ENCODE measurements around the gene CLDN6. TPM values are rescaled to one million over a fixed set of nuclear protein-coding genes. Genes with fewer than 3 reads are reported as not detected.

CLDN6 gene
- total RNA-seq, 1 experiment from 2014 or later = not detected

GRCh38 chr16:3030222-3031212 is 12.5 kb upstream of the CLDN6 start:
- DNase-seq (ENCODE audit: unreplicated experiment) = no peak
- no peak overlapping the region for H3K4me3 Mint-ChIP-seq (ENCODE audit: unreplicated experiment)
- ChIA-PET POLR2A (interaction anchor here (1.2 to 2.2 kb wide), 7 partner anchors 10 to 99 kb away, joined by 4 to 26 read pairs (median 6); partner anchors contain the start of genes PAQR4 and TNFRSF12A), CTCF (interaction anchor here (0.6 to 8.3 kb wide), 18 partner anchors 9 to 158 kb away, joined by 3 to 121 read pairs (median 6); partner anchors contain the start of genes HCFC1R1 and TNFRSF12A)
- no peak for TF ChIP-seq CTCF (IDR thresholded peaks at IDR 0.05; ENCODE audit: unreplicated experiment)
- H3K27me3 Mint-ChIP-seq (ENCODE audit: insufficient read depth, unreplicated experiment) = peaks cover 35% of the 10 kb centered on the region
- H3K9me3 Mint-ChIP-seq (ENCODE audit: unreplicated experiment) = no peaks in the 10 kb centered on the region
- intact Hi-C loops (cut with micrococcal nuclease) = no loop called here
- H3K27ac Mint-ChIP-seq (ENCODE audit: low read depth, unreplicated experiment) = no peak overlapping the region
- H3K4me1 Mint-ChIP-seq (ENCODE audit: insufficient read depth, unreplicated experiment) = no peaks in the 10 kb centered on the region
- H3K36me3 Mint-ChIP-seq (ENCODE audit: insufficient read depth, unreplicated experiment) = peaks cover 26% of the 10 kb centered on the region
- no TSS peak for BruUV-seq (replicated peaks)

- Mint-ChIP-seq H3K4me1 (ENCODE audit: insufficient read depth, unreplicated experiment) (no peaks in the 10 kb centered on the region), H3K9me3 (ENCODE audit: unreplicated experiment) (no peaks in the 10 kb centered on the region), H3K4me3 (ENCODE audit: unreplicated experiment) (no peak overlapping the region), H3K27ac (ENCODE audit: low read depth, unreplicated experiment) (no peak overlapping the region), H3K36me3 (ENCODE audit: insufficient read depth, unreplicated experiment) (peaks cover 26% of the 10 kb centered on the region), H3K27me3 (ENCODE audit: insufficient read depth, unreplicated experiment) (peaks cover 26% of the 10 kb centered on the region)
- no TSS peak for BruUV-seq (replicated peaks)
- CTCF ChIA-PET = interaction anchor here (0.6 to 8.3 kb wide), 9 partner anchors 10 to 142 kb away, joined by 3 to 121 read pairs (median 9); no protein-coding TSS in a partner anchor
- no peak for TF ChIP-seq CTCF (IDR thresholded peaks at IDR 0.05; ENCODE audit: unreplicated experiment)
- DNase-seq (ENCODE audit: unreplicated experiment) = no peak
- POLR2A ChIA-PET = interaction anchor here (0.6 to 2.2 kb wide), 3 partner anchors 19 to 475 kb away, joined by 3 to 7 read pairs (median 5); no protein-coding TSS in a partner anchor
- intact Hi-C loops (cut with micrococcal nuclease) = no loop called here
These were observed 11.7 kb upstream of the CLDN6 start for GRCh38 chr16:3029491-3030221.

- CTCF ChIA-PET = interaction anchor here (0.5 to 8.3 kb wide), 16 partner anchors 11 to 249 kb away, joined by 3 to 121 read pairs (median 6); no protein-coding TSS in a partner anchor
These were observed 10.8 kb upstream of the CLDN6 start for GRCh38 chr16:3028716-3029319.

More at GRCh38 chr16:3028716-3029319, 10.8 kb upstream of the CLDN6 start:
- H3K27me3 Mint-ChIP-seq (ENCODE audit: insufficient read depth, unreplicated experiment) = peaks cover 18% of the 10 kb centered on the region
- no peaks in the 10 kb centered on the region for H3K9me3 Mint-ChIP-seq (ENCODE audit: unreplicated experiment)
- H3K36me3 Mint-ChIP-seq (ENCODE audit: insufficient read depth, unreplicated experiment) = peaks cover 34% of the 10 kb centered on the region
- no peak for TF ChIP-seq CTCF (IDR thresholded peaks at IDR 0.05; ENCODE audit: unreplicated experiment)
- H3K4me1 Mint-ChIP-seq (ENCODE audit: insufficient read depth, unreplicated experiment) = peaks cover 6% of the 10 kb centered on the region
- POLR2A ChIA-PET = interaction anchor here (0.6 to 1.1 kb wide), 5 partner anchors 17 to 476 kb away, joined by 3 to 8 read pairs (median 3); partner anchors contain the start of genes MMP25 and ZNF205
- no peak overlapping the region for H3K27ac Mint-ChIP-seq (ENCODE audit: low read depth, unreplicated experiment)
- no peak for DNase-seq (ENCODE audit: unreplicated experiment)
- intact Hi-C loops (cut with micrococcal nuclease) = loop anchor here (1.0 kb wide), 1 partner anchor 26 kb away; no protein-coding TSS in a partner anchor
- BruUV-seq (replicated peaks) = no TSS peak
- H3K4me3 Mint-ChIP-seq (ENCODE audit: unreplicated experiment) = no peak overlapping the region
